SK-N-MC (cell line): ENCODE data around the gene GAST.
"Not testable (repeated sequence)": the region's sequence is repeated elsewhere in the genome, so short reads cannot be mapped to it uniquely, and the experiment has no call there.

Experiments used
- EZH2 ChIP-seq: fragments of 200-600 bp; sonication (generic); IDR thresholded peaks from one replicate; pipeline ENCODE4 v1.6.1; 2017; ENCODE audit warnings: antibody characterized with exemption
- POLR2AphosphoS5 ChIP-seq: IDR thresholded peaks from 2 replicates; pipeline ENCODE4 v1.6.1; 2012; ENCODE audit warnings: mild to moderate bottlenecking, low read depth, low read length, borderline replicate concordance

- TF ChIP-seq POLR2AphosphoS5, EZH2: not testable (repeated sequence)
Measured at GRCh38 chr17:41675157-41676057, 36.7 kb upstream of the GAST start.
